Measurements from ENCODE around the gene SPATA2. TPM values are rescaled to one million over a fixed set of nuclear protein-coding genes. Genes with fewer than 3 reads are reported as not detected.
A peak's percentile ranks its signal among the peaks of the same experiment; 100 is the strongest.

The SPATA2 gene
- total and polyA plus RNA-seq, 2 of the 13 experiments (the other 11 are each of a cell fraction or from before 2014, with no cell fraction given): 3.2 to 8.7 TPM

GRCh38 chr20:49945701-49946477, 30.6 kb upstream of the SPATA2 start (continued):
- TF ChIP-seq ZNF318 (CRISPR knock-in tag; IDR thresholded peaks at IDR 0.05) (no peak), ZNF34 (CRISPR knock-in tag; IDR thresholded peaks at IDR 0.05; ENCODE audit: borderline replicate concordance) (no peak), U2AF2 (IDR thresholded peaks at IDR 0.05; ENCODE audit: low read depth, low read length) (no peak), ZNF619 (CRISPR knock-in tag; IDR thresholded peaks at IDR 0.05) (peak; percentile 78; the same call in 1 of the 2 replicates), RFXANK (CRISPR knock-in tag; IDR thresholded peaks at IDR 0.05) (no peak), ZSCAN12 (CRISPR knock-in tag; IDR thresholded peaks at IDR 0.05) (no peak), ZNF841 (CRISPR knock-in tag; IDR thresholded peaks at IDR 0.05; ENCODE audit: borderline replicate concordance) (no peak), ATF7-NPFF (CRISPR knock-in tag; IDR thresholded peaks at IDR 0.05; ENCODE audit: low read depth) (no peak)
- TF ChIP-seq, protein P1, sequence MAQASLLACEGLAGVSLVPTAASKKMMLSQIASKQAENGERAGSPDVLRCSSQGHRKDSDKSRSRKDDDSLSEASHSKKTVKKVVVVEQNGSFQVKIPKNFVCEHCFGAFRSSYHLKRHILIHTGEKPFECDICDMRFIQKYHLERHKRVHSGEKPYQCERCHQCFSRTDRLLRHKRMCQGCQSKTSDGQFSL (CRISPR knock-in tag; IDR thresholded peaks at IDR 0.05): no peak
- TF ChIP-seq, protein P2, sequence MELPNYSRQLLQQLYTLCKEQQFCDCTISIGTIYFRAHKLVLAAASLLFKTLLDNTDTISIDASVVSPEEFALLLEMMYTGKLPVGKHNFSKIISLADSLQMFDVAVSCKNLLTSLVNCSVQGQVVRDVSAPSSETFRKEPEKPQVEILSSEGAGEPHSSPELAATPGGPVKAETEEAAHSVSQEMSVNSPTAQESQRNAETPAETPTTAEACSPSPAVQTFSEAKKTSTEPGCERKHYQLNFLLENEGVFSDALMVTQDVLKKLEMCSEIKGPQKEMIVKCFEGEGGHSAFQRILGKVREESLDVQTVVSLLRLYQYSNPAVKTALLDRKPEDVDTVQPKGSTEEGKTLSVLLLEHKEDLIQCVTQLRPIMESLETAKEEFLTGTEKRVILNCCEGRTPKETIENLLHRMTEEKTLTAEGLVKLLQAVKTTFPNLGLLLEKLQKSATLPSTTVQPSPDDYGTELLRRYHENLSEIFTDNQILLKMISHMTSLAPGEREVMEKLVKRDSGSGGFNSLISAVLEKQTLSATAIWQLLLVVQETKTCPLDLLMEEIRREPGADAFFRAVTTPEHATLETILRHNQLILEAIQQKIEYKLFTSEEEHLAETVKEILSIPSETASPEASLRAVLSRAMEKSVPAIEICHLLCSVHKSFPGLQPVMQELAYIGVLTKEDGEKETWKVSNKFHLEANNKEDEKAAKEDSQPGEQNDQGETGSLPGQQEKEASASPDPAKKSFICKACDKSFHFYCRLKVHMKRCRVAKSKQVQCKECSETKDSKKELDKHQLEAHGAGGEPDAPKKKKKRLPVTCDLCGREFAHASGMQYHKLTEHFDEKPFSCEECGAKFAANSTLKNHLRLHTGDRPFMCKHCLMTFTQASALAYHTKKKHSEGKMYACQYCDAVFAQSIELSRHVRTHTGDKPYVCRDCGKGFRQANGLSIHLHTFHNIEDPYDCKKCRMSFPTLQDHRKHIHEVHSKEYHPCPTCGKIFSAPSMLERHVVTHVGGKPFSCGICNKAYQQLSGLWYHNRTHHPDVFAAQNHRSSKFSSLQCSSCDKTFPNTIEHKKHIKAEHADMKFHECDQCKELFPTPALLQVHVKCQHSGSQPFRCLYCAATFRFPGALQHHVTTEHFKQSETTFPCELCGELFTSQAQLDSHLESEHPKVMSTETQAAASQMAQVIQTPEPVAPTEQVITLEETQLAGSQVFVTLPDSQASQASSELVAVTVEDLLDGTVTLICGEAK (IDR thresholded peaks at IDR 0.05): no peak
- TF ChIP-seq, protein P2 (CRISPR knock-in tag; IDR thresholded peaks at IDR 0.05): 0 out of 2 replicates have a peak, but pooled peaks have one; percentile 35

Measured in HepG2 (cell line).